ENCODE measurements around the gene ARHGAP42.

The ARHGAP42 gene

DNA sequence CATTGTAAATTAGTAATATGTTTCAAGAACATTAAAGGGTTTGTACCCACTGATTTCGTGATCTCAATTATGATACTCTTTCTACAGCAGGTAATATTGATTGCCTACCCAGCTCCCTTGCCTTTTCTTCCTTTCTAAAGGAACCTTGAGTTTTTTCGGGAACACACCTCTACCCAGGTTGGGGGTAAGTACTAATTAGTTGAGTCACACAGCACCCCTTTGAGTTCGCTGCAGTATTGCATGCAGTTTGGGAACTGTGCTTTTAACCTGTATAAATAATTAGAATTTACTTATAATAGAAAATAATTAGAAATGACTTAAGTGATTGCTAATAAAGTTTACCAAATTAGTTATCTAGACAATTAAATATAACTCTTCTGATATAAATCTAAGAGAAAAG lies 24.9 kb downstream of the ARHGAP42 start:
- no peak for DNase-seq (ENCODE audit: low read depth, low spot score)
- no peak overlapping the region for H3K4me3 ChIP-seq (ENCODE audit: low read depth, low read length)
- TF ChIP-seq, protein P1, sequence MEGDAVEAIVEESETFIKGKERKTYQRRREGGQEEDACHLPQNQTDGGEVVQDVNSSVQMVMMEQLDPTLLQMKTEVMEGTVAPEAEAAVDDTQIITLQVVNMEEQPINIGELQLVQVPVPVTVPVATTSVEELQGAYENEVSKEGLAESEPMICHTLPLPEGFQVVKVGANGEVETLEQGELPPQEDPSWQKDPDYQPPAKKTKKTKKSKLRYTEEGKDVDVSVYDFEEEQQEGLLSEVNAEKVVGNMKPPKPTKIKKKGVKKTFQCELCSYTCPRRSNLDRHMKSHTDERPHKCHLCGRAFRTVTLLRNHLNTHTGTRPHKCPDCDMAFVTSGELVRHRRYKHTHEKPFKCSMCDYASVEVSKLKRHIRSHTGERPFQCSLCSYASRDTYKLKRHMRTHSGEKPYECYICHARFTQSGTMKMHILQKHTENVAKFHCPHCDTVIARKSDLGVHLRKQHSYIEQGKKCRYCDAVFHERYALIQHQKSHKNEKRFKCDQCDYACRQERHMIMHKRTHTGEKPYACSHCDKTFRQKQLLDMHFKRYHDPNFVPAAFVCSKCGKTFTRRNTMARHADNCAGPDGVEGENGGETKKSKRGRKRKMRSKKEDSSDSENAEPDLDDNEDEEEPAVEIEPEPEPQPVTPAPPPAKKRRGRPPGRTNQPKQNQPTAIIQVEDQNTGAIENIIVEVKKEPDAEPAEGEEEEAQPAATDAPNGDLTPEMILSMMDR (IDR thresholded peaks at IDR 0.05; ENCODE audit: insufficient read depth, low read length, missing control alignments): no peak
- POLR2A ChIA-PET: no interaction called here
- CTCF ChIA-PET: interaction anchor here (1.3 kb wide), 1 partner anchor 197 kb away, joined by 3 read pairs; no protein-coding TSS in a partner anchor

DNA sequence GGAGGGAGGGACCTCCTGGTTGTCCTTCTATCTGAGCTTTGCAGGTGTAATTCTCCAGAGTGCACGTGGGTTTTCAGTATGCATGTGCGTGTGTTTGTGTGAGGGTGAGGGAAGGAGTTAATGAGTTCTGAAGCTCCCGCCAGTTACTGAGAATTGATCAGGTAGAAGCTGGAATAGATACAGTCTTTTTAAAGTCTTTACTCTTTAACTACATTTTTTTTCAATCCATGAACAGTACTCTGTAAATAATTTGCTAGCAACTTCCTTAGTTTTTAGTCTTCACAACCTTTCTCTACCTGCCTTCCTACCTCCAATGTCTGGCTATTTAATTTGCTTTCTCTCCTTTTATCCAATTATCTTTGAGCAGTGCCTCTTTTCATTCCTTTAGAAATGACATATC lies 25.5 kb downstream of the ARHGAP42 start:
- H3K4me3 ChIP-seq (ENCODE audit: low read depth, low read length): no peak overlapping the region
- no peak for DNase-seq (ENCODE audit: low read depth, low spot score)
- TF ChIP-seq, protein P1 (IDR thresholded peaks at IDR 0.05; ENCODE audit: insufficient read depth, low read length, missing control alignments): no peak
- POLR2A ChIA-PET: no interaction called here
- CTCF ChIA-PET: no interaction called here

DNA sequence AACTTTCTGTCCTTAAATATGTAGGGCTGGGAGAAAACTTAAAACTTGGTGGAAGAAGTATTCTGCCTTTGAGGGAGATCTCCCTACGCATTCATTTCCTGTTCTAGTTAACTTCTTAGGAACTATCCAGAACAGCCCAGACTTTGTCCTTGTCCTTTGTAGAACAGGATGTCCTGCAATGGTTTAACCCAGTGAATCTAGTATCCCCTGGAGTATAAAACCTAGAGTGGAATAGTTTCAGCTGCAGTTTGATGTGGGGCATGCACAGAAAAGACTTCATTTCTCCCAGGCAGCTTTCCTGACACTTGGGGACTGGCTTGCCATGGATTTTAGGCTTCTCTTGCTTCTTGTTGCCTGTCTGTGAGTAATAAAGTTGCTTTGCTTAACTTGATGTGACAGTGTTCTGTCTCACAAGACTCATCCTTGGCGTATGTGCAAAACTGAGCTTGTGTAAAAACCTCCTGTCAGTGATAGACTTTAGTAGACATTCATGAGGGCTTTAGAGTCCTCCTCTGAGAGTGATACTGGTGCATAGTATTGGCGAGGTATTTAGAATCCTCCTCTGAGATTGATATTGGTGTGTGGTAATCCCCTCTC lies 28.2 kb downstream of the ARHGAP42 start:
- ChIA-PET CTCF (interaction anchor here (0.6 to 1.2 kb wide), 2 partner anchors 28 to 70 kb away, joined by 3 to 4 read pairs; no protein-coding TSS in a partner anchor), POLR2A (no interaction called here)
- H3K4me3 ChIP-seq (ENCODE audit: low read depth, low read length): no peak overlapping the region
- no peak for DNase-seq (ENCODE audit: low read depth, low spot score)
- TF ChIP-seq, protein P1 (IDR thresholded peaks at IDR 0.05; ENCODE audit: insufficient read depth, low read length, missing control alignments): no peak

DNA sequence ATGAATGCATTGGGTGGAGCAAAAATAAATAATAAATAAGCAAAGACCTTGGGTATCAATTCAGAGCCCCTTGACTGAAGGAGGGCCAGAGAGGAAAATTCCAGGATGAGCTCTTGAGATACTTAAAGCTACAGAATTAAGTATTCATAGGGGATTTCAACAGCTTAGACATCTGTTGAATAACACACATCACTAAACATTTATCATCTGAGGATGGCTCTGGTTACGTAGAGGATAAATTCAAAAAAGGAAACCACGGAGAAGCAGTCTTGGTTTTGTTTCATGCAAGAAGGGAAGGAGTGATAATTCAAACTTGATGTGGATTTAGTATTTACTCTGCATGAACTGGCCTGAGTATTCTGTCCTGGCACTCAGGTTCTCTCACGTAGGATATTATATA lies 29.8 kb downstream of the ARHGAP42 start:
- POLR2A ChIA-PET: no interaction called here
- CTCF ChIA-PET: interaction anchor here (1.1 kb wide), 1 partner anchor 18 kb away, joined by 3 read pairs; no protein-coding TSS in a partner anchor
- TF ChIP-seq, protein P1 (IDR thresholded peaks at IDR 0.05; ENCODE audit: insufficient read depth, low read length, missing control alignments): no peak

DNA sequence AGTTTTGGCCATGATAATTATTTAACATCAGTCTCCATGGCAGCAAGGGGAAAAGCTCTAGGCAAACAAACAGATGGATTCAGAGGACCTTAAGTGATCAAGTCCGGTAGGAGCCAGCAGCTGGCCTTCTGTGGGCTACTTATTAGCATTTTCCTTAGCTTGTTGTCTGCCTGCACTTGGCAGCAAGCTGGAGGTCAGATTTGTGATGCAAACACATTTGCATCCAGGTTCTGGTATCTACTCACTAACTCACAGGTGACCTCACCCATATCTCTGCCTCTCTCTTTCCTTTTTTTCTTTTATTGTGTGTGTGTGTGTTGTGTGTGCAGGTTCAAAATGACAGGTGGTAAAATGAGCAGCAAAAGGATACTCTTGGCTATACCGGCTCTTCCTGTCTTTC lies 32.3 kb downstream of the ARHGAP42 start:
- no peak for DNase-seq (ENCODE audit: low read depth, low spot score)
- CTCF ChIA-PET: interaction anchor here (1.4 to 1.7 kb wide), 2 partner anchors 32 to 38 kb away, joined by 5 to 6 read pairs; no protein-coding TSS in a partner anchor
- H3K4me3 ChIP-seq (ENCODE audit: low read depth, low read length): no peak overlapping the region
- POLR2A ChIA-PET: interaction anchor here (0.7 kb wide), 1 partner anchor 10 kb away, joined by 3 read pairs; no protein-coding TSS in a partner anchor
- TF ChIP-seq, protein P1 (IDR thresholded peaks at IDR 0.05; ENCODE audit: insufficient read depth, low read length, missing control alignments): no peak

More for the DNA sequence above, 29.8 kb downstream of the ARHGAP42 start:
- H3K4me3 ChIP-seq (ENCODE audit: low read depth, low read length): no peak overlapping the region
- DNase-seq (ENCODE audit: low read depth, low spot score): no peak

DNA sequence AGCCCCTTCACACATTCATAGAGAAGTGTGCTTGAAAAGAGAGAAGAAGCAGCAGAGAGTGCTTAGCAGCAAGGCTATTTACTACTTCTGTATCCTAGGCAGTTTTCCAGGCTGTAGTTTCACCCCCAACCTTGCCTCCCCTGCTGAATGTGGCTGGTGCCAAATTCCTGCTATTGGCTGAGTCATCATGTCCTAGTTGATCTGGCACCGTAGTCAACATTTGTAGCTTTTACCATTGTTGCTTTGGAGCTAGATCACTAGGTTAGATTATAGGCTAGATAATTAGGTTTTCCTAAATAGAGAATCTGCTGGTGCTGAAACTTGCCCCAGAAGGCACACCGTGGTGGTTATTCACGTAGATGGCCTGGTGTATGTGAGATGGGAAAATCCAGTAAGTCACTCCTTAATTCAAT lies 32.7 kb downstream of the ARHGAP42 start:
- POLR2A ChIA-PET: interaction anchor here (0.7 kb wide), 1 partner anchor 10 kb away, joined by 3 read pairs; no protein-coding TSS in a partner anchor
- TF ChIP-seq, protein P1 (IDR thresholded peaks at IDR 0.05; ENCODE audit: insufficient read depth, low read length, missing control alignments): no peak
- CTCF ChIA-PET: no interaction called here
- H3K4me3 ChIP-seq (ENCODE audit: low read depth, low read length): no peak overlapping the region
- DNase-seq (ENCODE audit: low read depth, low spot score): peak; percentile 44

All from AG04449 (cell line).